ENCODE measurements around the gene CRB3. TPM values are rescaled to one million over a fixed set of nuclear protein-coding genes. Genes with fewer than 3 reads are reported as not detected.

Gene CRB3
- total RNA-seq, 1 experiment from 2014 or later: not detected

- intact Hi-C loops (cut with micrococcal nuclease; ENCODE audit: unreplicated experiment): no loop called here
- no peaks in the 10 kb centered on the region for H3K9me3 ChIP-seq (ENCODE audit: low read depth, low read length, poor library complexity, severe bottlenecking)
- H3K4me1 ChIP-seq (ENCODE audit: insufficient read depth, low read length, poor library complexity, severe bottlenecking): no peaks in the 10 kb centered on the region
- TF ChIP-seq CTCF (conservative IDR thresholded peaks at IDR 0.05; ENCODE audit: low read depth, low read length) (no peak), EZH2 (IDR thresholded peaks at IDR 0.05; ENCODE audit: borderline replicate concordance, low read depth, low read length, poor library complexity, severe bottlenecking) (no peak)
- ChIA-PET CTCF (no interaction called here), POLR2A (ENCODE audit: low non-redundant PET) (no interaction called here)
- no peak overlapping the region for H3K4me3 ChIP-seq (ENCODE audit: low read depth, low read length, poor library complexity, severe bottlenecking)
- H3K27me3 ChIP-seq (replicated peaks; ENCODE audit: insufficient read depth, low read depth, low read length, poor library complexity): no peaks in the 10 kb centered on the region
- H3K27ac ChIP-seq (ENCODE audit: low read depth, low read length, poor library complexity, severe bottlenecking): no peak overlapping the region
- DNase-seq (ENCODE audit: low spot score): no peak
- H3K36me3 ChIP-seq (ENCODE audit: insufficient read depth, low read length, poor library complexity, severe bottlenecking): no peaks in the 10 kb centered on the region
- BruUV-seq (replicated peaks): no TSS peak
These were observed 34.5 kb upstream of the CRB3 start for GRCh38 chr19:6429419-6430221.

GRCh38 chr19:6431891-6432290 lies 32.2 kb upstream of the CRB3 start:
- no peaks in the 10 kb centered on the region for H3K9me3 ChIP-seq (ENCODE audit: low read depth, low read length, poor library complexity, severe bottlenecking)
- H3K4me1 ChIP-seq (ENCODE audit: insufficient read depth, low read length, poor library complexity, severe bottlenecking): no peaks in the 10 kb centered on the region
- ChIA-PET POLR2A (ENCODE audit: low non-redundant PET) (no interaction called here), CTCF (no interaction called here)
- TF ChIP-seq EZH2 (IDR thresholded peaks at IDR 0.05; ENCODE audit: borderline replicate concordance, low read depth, low read length, poor library complexity, severe bottlenecking) (no peak), CTCF (conservative IDR thresholded peaks at IDR 0.05; ENCODE audit: low read depth, low read length) (no peak)
- no peaks in the 10 kb centered on the region for H3K36me3 ChIP-seq (ENCODE audit: insufficient read depth, low read length, poor library complexity, severe bottlenecking)
- no TSS peak for BruUV-seq (replicated peaks)
- intact Hi-C loops (cut with micrococcal nuclease; ENCODE audit: unreplicated experiment): no loop called here
- DNase-seq (ENCODE audit: low spot score): no peak
- H3K27me3 ChIP-seq (replicated peaks; ENCODE audit: insufficient read depth, low read depth, low read length, poor library complexity): no peaks in the 10 kb centered on the region
- H3K4me3 ChIP-seq (ENCODE audit: low read depth, low read length, poor library complexity, severe bottlenecking): no peak overlapping the region
- H3K27ac ChIP-seq (ENCODE audit: low read depth, low read length, poor library complexity, severe bottlenecking): no peak overlapping the region

- Histone ChIP-seq H3K4me3 (ENCODE audit: low read depth, low read length, poor library complexity, severe bottlenecking) (no peak overlapping the region), H3K4me1 (ENCODE audit: insufficient read depth, low read length, poor library complexity, severe bottlenecking) (no peaks in the 10 kb centered on the region), H3K36me3 (ENCODE audit: insufficient read depth, low read length, poor library complexity, severe bottlenecking) (no peaks in the 10 kb centered on the region), H3K27ac (ENCODE audit: low read depth, low read length, poor library complexity, severe bottlenecking) (no peak overlapping the region), H3K9me3 (ENCODE audit: low read depth, low read length, poor library complexity, severe bottlenecking) (no peaks in the 10 kb centered on the region), H3K27me3 (replicated peaks; ENCODE audit: insufficient read depth, low read depth, low read length, poor library complexity) (no peaks in the 10 kb centered on the region)
- DNase-seq (ENCODE audit: low spot score): no peak
- TF ChIP-seq CTCF (conservative IDR thresholded peaks at IDR 0.05; ENCODE audit: low read depth, low read length) (no peak), EZH2 (IDR thresholded peaks at IDR 0.05; ENCODE audit: borderline replicate concordance, low read depth, low read length, poor library complexity, severe bottlenecking) (no peak)
- BruUV-seq (replicated peaks): no TSS peak
- intact Hi-C loops (cut with micrococcal nuclease; ENCODE audit: unreplicated experiment): no loop called here
- POLR2A ChIA-PET (ENCODE audit: low non-redundant PET): no interaction called here
- CTCF ChIA-PET: no interaction called here
These were observed 30.9 kb upstream of the CRB3 start for GRCh38 chr19:6433165-6433564.

Measured in A673 (cell line).